Parathyroid adenoma (tissue), 2 donors: ENCODE measurements around the gene GANC.

Source experiments
- H2AFZ ChIP-seq: fragments of 300-600 bp; sonication (generic); one replicate; pipeline ENCODE4 v1.7.0; 2017; ENCODE audit warnings: antibody characterized with exemption, mild to moderate bottlenecking
- H3K27ac ChIP-seq: fragments of 300-600 bp; sonication (generic); one replicate; pipeline ENCODE4 v1.7.0; 2017
- H3K27me3 ChIP-seq: fragments of 300-600 bp; sonication (generic); one replicate; pipeline ENCODE4 v1.7.0; 2017; ENCODE audit warnings: low read length; ENCODE audit not compliant: control insufficient read depth, insufficient read depth
- H3K36me3 ChIP-seq: fragments of 300-600 bp; sonication (generic); one replicate; pipeline ENCODE4 v1.7.0; 2017; ENCODE audit warnings: low read length; ENCODE audit not compliant: control insufficient read depth, insufficient read depth
- H3K4me1 ChIP-seq: fragments of 300-600 bp; sonication (generic); one replicate; pipeline ENCODE4 v1.7.0; 2017; ENCODE audit warnings: control low read depth
- H3K4me2 ChIP-seq: fragments of 300-600 bp; sonication (generic); one replicate; pipeline ENCODE4 v1.7.0; 2017; ENCODE audit warnings: low read length
- H3K4me3 ChIP-seq: fragments of 300-600 bp; sonication (generic); one replicate; pipeline ENCODE4 v1.7.0; 2017; ENCODE audit warnings: low read depth, low read length
- H3K79me2 ChIP-seq: fragments of 300-600 bp; sonication (generic); one replicate; pipeline ENCODE4 v1.7.0; 2017; ENCODE audit warnings: control low read depth
- H3K9ac ChIP-seq: fragments of 300-600 bp; sonication (generic); one replicate; pipeline ENCODE4 v1.7.0; 2017; ENCODE audit warnings: mild to moderate bottlenecking
- H3K9me3 ChIP-seq: fragments of 300-600 bp; sonication (generic); one replicate; pipeline ENCODE4 v1.7.0; 2017; ENCODE audit warnings: low read length; ENCODE audit not compliant: control insufficient read depth
- TF ChIP-seq, protein P1 (sequence below): fragments of 300-600 bp; sonication (generic); IDR thresholded peaks from one replicate; pipeline ENCODE4 v1.7.0; 2017; ENCODE audit warnings: antibody characterized with exemption, mild to moderate bottlenecking
- donor health status: primary hyperparathyroidism.

Gene GANC

GRCh38 chr15:42274702-42274989 is 1.6 kb downstream of the GANC start:
- peak overlapping the region; percentile 96 for H3K27ac ChIP-seq
- TF ChIP-seq, protein P1, sequence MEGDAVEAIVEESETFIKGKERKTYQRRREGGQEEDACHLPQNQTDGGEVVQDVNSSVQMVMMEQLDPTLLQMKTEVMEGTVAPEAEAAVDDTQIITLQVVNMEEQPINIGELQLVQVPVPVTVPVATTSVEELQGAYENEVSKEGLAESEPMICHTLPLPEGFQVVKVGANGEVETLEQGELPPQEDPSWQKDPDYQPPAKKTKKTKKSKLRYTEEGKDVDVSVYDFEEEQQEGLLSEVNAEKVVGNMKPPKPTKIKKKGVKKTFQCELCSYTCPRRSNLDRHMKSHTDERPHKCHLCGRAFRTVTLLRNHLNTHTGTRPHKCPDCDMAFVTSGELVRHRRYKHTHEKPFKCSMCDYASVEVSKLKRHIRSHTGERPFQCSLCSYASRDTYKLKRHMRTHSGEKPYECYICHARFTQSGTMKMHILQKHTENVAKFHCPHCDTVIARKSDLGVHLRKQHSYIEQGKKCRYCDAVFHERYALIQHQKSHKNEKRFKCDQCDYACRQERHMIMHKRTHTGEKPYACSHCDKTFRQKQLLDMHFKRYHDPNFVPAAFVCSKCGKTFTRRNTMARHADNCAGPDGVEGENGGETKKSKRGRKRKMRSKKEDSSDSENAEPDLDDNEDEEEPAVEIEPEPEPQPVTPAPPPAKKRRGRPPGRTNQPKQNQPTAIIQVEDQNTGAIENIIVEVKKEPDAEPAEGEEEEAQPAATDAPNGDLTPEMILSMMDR: no peak
- H3K4me1 ChIP-seq: peaks cover 15% of the 10 kb centered on the region
- peak overlapping the region; percentile 77 for H2AFZ ChIP-seq
- H3K9me3 ChIP-seq: no peaks in the 10 kb centered on the region
- peak overlapping the region; percentile 93 for H3K4me3 ChIP-seq
- H3K4me2 ChIP-seq: peak overlapping the region; percentile 100
- H3K79me2 ChIP-seq: peaks cover 5% of the 10 kb centered on the region
- no peaks in the 10 kb centered on the region for H3K36me3 ChIP-seq
- no peaks in the 10 kb centered on the region for H3K27me3 ChIP-seq
- H3K9ac ChIP-seq: peak overlapping the region; percentile 29

DNA sequence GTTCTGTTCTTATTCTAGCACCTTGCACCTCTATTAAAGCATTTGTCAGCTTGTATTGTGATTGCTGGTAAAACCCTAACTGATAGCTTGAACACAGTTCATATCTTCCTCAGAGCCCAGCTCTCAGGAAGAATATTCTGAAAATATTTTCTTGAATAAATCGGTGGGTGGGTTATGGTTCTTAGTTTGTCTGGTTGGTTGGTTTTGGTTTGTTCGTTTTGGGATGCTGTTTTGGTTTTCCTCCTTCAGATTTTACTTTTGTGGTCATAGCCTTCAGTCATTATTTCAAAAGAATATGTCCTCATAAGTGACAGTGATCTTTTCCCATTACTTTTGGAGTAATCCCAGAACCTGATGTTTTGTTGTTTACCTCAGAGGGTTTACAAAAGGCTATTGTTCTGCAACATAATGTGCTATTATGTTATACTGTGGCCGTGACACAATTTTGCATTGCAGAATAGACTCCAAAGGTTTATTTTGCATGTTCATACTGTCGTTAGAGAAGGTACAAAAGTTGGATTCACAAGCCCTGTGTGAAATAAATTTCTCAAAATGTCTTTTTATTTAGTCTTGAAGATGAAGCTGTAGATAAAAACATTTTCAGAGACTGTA is 2.9 kb downstream of the GANC start:
- H3K36me3 ChIP-seq: no peaks in the 10 kb centered on the region
- H3K9me3 ChIP-seq: no peaks in the 10 kb centered on the region
- peak overlapping the region; percentile 77 for H2AFZ ChIP-seq
- H3K4me1 ChIP-seq: peaks cover 15% of the 10 kb centered on the region
- no peaks in the 10 kb centered on the region for H3K79me2 ChIP-seq
- no peaks in the 10 kb centered on the region for H3K27me3 ChIP-seq
- no peak overlapping the region for H3K4me3 ChIP-seq
- no peak overlapping the region for H3K9ac ChIP-seq
- TF ChIP-seq, protein P1: no peak
- peak overlapping the region; percentile 96 for H3K27ac ChIP-seq
- H3K4me2 ChIP-seq: no peak overlapping the region

DNA sequence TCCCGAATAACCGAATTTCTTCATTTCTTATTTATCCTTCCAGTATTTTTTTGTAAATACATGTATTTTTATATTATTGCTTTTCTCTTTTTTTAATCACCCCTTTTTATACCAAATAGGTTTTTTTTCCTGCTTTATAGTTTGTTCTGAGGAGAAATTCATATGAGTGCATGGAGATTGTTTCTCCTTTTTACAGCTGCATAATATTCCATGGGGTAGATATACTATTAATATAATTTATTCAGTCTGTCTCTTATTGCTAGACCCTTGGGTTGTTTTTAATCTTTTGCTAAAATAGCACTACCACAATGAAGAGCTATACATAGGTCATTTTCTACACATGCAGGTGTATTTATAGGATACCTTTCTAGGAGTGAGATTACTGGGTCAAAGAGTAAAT is 3.8 kb downstream of the GANC start:
- Histone ChIP-seq H3K4me2 (no peak overlapping the region), H3K27me3 (no peaks in the 10 kb centered on the region), H3K4me1 (peaks cover 15% of the 10 kb centered on the region), H2AFZ (no peak overlapping the region), H3K27ac (no peak overlapping the region), H3K79me2 (no peaks in the 10 kb centered on the region), H3K9ac (no peak overlapping the region), H3K36me3 (no peaks in the 10 kb centered on the region), H3K4me3 (no peak overlapping the region), H3K9me3 (no peaks in the 10 kb centered on the region)
- TF ChIP-seq, protein P1: no peak

DNA sequence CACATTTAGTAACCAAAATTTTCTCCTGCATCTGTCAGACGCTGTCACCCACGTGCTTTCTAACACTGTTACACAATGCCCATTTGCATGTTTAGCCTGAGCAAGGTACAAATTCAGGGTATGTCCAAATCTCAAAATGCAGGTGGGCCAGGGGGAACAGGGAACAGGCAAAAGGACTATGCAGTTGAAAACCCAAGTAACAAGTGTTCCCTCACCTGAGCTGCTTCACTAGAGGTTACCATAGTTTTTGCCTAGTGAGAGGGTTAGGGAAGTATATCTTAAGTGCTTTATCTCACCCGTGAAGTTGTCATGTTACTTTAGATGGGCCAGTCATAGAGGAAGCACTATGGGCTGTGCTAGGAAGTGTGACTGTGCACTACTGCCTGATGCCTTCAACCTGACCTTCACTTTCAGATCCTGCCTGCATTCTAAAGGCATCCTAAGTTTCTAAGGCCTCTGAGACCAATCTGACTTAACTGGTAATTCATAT is 6.3 kb downstream of the GANC start:
- H3K4me3 ChIP-seq: no peak overlapping the region
- no peak overlapping the region for H3K9ac ChIP-seq
- no peaks in the 10 kb centered on the region for H3K9me3 ChIP-seq
- TF ChIP-seq, protein P1: no peak
- H3K4me1 ChIP-seq: peaks cover 28% of the 10 kb centered on the region
- H2AFZ ChIP-seq: no peak overlapping the region
- H3K36me3 ChIP-seq: no peaks in the 10 kb centered on the region
- no peak overlapping the region for H3K27ac ChIP-seq
- H3K27me3 ChIP-seq: no peaks in the 10 kb centered on the region
- no peaks in the 10 kb centered on the region for H3K79me2 ChIP-seq
- H3K4me2 ChIP-seq: no peak overlapping the region

- H3K79me2 ChIP-seq: no peaks in the 10 kb centered on the region
- no peaks in the 10 kb centered on the region for H3K27me3 ChIP-seq
- no peak overlapping the region for H3K9ac ChIP-seq
- H3K4me2 ChIP-seq: peak overlapping the region; percentile 48
- no peaks in the 10 kb centered on the region for H3K9me3 ChIP-seq
- peak overlapping the region; percentile 91 for H3K27ac ChIP-seq
- no peaks in the 10 kb centered on the region for H3K36me3 ChIP-seq
- peak overlapping the region; percentile 12 for H3K4me3 ChIP-seq
- peaks cover 14% of the 10 kb centered on the region for H3K4me1 ChIP-seq
- H2AFZ ChIP-seq: peak overlapping the region; percentile 64
- TF ChIP-seq, protein P1: no peak
Observed at GRCh38 chr15:42282344-42282743, 9.3 kb downstream of the GANC start.
